SK-N-MC (cell line): Measurements from ENCODE around the gene OR4C45.

Experiments
- EZH2 ChIP-seq: fragments of 200-600 bp; sonication (generic); IDR thresholded peaks from one replicate; pipeline ENCODE4 v1.6.1; 2017; ENCODE audit warnings: antibody characterized with exemption
- POLR2AphosphoS5 ChIP-seq: IDR thresholded peaks from 2 replicates; pipeline ENCODE4 v1.6.1; 2012; ENCODE audit warnings: mild to moderate bottlenecking, low read depth, low read length, borderline replicate concordance

GRCh38 chr11:50075856-50076255, 43.2 kb downstream of the OR4C45 start:
- TF ChIP-seq EZH2, result no peak
- no peak for TF ChIP-seq POLR2AphosphoS5
